Stomach (tissue), 9 donors: ENCODE results near the gene PLTP. TPM values are rescaled to one million over a fixed set of nuclear protein-coding genes. Genes with fewer than 3 reads are reported as not detected.

Source experiments
- DNase-seq, 2 donors: peaks; one replicate each; pipeline versions ENCODE4 v3.0.0 to v3.0.0-alpha.2; 2013 to 2019
- H3K27ac ChIP-seq, 5 donors: fragments of 200-600 bp in 4 of 5; sonication (generic) in 4 of 5; one replicate each; pipeline ENCODE4 v1.5.1; 2013 to 2019; ENCODE audit warnings: mild to moderate bottlenecking in 1 of 5, moderate library complexity in 1 of 5
- H3K27me3 ChIP-seq, 3 donors: fragments of 200-600 bp; sonication (generic); one replicate each; pipeline ENCODE4 v1.5.1; 2017 to 2019; ENCODE audit warnings: mixed run types in 1 of 3
- H3K36me3 ChIP-seq, 4 donors: fragments of 200-600 bp; sonication (generic); 1 replicate in 3 of 4; 2 replicates in 1 of 4; pipeline ENCODE4 v1.5.1; 2016 to 2019
- H3K4me1 ChIP-seq, 4 donors: fragments of 200-600 bp; sonication (generic); one replicate each; pipeline ENCODE4 v1.5.1; 2016 to 2019
- H3K4me3 ChIP-seq, 4 donors: fragments of 200-600 bp; sonication (generic) in 3 of 4; one replicate each; pipeline ENCODE4 v1.5.1; 2016 to 2019; ENCODE audit warnings: mild to moderate bottlenecking in 1 of 4
- H3K9me3 ChIP-seq, 4 donors: fragments of 200-600 bp; sonication (generic); one replicate each; pipeline ENCODE4 v1.5.1; 2016 to 2019
- CTCF ChIP-seq, 7 experiments: fragments of 450-650 bp in 4 of 7; fragments of 200-600 bp in 3 of 7; sonication (generic) in 3 of 7; IDR thresholded peaks; one replicate each; pipeline ENCODE4 v1.5.1; 2016 to 2019; ENCODE audit warnings: antibody characterized with exemption in 7 of 7, control low read depth in 2 of 7, mild to moderate bottlenecking in 1 of 7
- EP300 ChIP-seq: sonication (generic); formaldehyde crosslinking; IDR thresholded peaks from one replicate; pipeline ENCODE4 v1.6.1; 2017; ENCODE audit warnings: antibody characterized with exemption
- POLR2A ChIP-seq, 4 donors: fragments of 450-650 bp; IDR thresholded peaks; one replicate each; pipeline ENCODE4 v1.6.1; 2016; ENCODE audit warnings: antibody characterized with exemption in 4 of 4, control low read depth in 2 of 4, mild to moderate bottlenecking in 1 of 4, moderate library complexity in 1 of 4
- POLR2AphosphoS5 ChIP-seq, 3 donors: sonication (generic); formaldehyde crosslinking; IDR thresholded peaks; one replicate each; pipeline ENCODE4 v1.6.1; 2016; ENCODE audit warnings: antibody characterized with exemption in 3 of 3
- WGBS, 5 donors: extraction: QIAGEN DNeasy Blood & Tissue Kit in 3 of 5; methylation state at CpG; one replicate each; pipeline versions ENCODE4 v1.1.5 to v1.1.7; 2013 to 2018; 5-methylcytosine and 5-hydroxymethylcytosine counted together
- intact Hi-C: fragments of 100-400 bp; cut with DNase I; formaldehyde crosslinking; loops from one replicate; pipeline ENCODE4 v1.15.1; 2023; ENCODE audit warnings: low total_unique reads
- polyA plus RNA-seq, 3 donors: library from polyadenylated mRNA; stranded (reverse); fragments of 200-250 nt; gene quantifications; one replicate each; pipeline ENCODE4 v1.2.3, GENCODE V29; 2013
- total RNA-seq, 5 donors: library from RNA; depleted of rRNA; stranded (reverse); fragments of >200 nt; gene quantifications; one replicate each; pipeline versions ENCODE4 v1.1.0 to v1.2.3, GENCODE V29; 2014 to 2016
- donor health status: healthy with polysubstance abuse.
- donor health status: Bipolar disorder and iron deficiency.
- donor health status: healthy.

The PLTP gene
- total and polyA plus RNA-seq, 8 donors, result 22.0 to 313 (median 55.9) TPM

- H3K4me3 ChIP-seq, result no peak overlapping the region
- no peak overlapping the region for H3K27ac ChIP-seq
- DNase-seq, result no peak
- no peaks in the 10 kb centered on the region for H3K27me3 ChIP-seq
- WGBS, 5 donors, result 71 to 89% (median 84%) methylated on average over 3 to 7 of the region's 7 CpGs
- intact Hi-C loops, result no loop called here
- peaks cover 0 to 27% (median 16%) of the 10 kb centered on the region in 4 donors for H3K4me1 ChIP-seq
- H3K36me3 ChIP-seq, result peaks cover 89 to 100% (median 100%) of the 10 kb centered on the region in 4 donors
- TF ChIP-seq CTCF (IDR thresholded peaks at IDR 0.05) (no peak), POLR2AphosphoS5 (IDR thresholded peaks at IDR 0.05) (no peak), POLR2A (IDR thresholded peaks at IDR 0.05) (no peak), EP300 (no peak)
- H3K9me3 ChIP-seq, result no peaks in the 10 kb centered on the region
Measured at GRCh38 chr20:45948261-45948733, 36.3 kb upstream of the PLTP start.

- H3K4me3 ChIP-seq, result no peak overlapping the region
- peak overlapping the region in 3 of 5 donors; percentile 56 to 80 (median 69) for H3K27ac ChIP-seq
- no peaks in the 10 kb centered on the region for H3K9me3 ChIP-seq
- peaks cover 0 to 27% (median 16%) of the 10 kb centered on the region in 4 donors for H3K4me1 ChIP-seq
- H3K36me3 ChIP-seq, result peaks cover 89 to 100% (median 100%) of the 10 kb centered on the region in 4 donors
- TF ChIP-seq POLR2A (IDR thresholded peaks at IDR 0.05), result no peak
- 82 to 97% (median 86%) methylated on average over 5 to 29 of the region's 29 CpGs for WGBS, 5 donors
- intact Hi-C loops, result no loop called here
- no peak for DNase-seq
- no peaks in the 10 kb centered on the region for H3K27me3 ChIP-seq
Measured at GRCh38 chr20:45947110-45947866, 35.3 kb upstream of the PLTP start.

GRCh38 chr20:45946149-45946970 lies 34.4 kb upstream of the PLTP start:
- H3K4me1 ChIP-seq, result peaks cover 0 to 27% (median 16%) of the 10 kb centered on the region in 4 donors
- WGBS, 5 donors, result 63 to 83% (median 78%) methylated on average over 4 to 20 of the region's 20 CpGs
- H3K4me3 ChIP-seq, result no peak overlapping the region
- no peaks in the 10 kb centered on the region for H3K27me3 ChIP-seq
- peak in 2 of 3 donors; percentile 3 to 54 for TF ChIP-seq POLR2AphosphoS5 (IDR thresholded peaks at IDR 0.05)
- no peak for TF ChIP-seq EP300
- no peak for TF ChIP-seq POLR2A (IDR thresholded peaks at IDR 0.05)
- H3K36me3 ChIP-seq, result peaks cover 85 to 100% (median 100%) of the 10 kb centered on the region in 4 donors
- intact Hi-C loops, result no loop called here
- no peaks in the 10 kb centered on the region for H3K9me3 ChIP-seq
- peak in 1 of 2 donors; percentile 51 for DNase-seq
- peak overlapping the region in 4 of 5 donors; percentile 35 to 80 (median 62) for H3K27ac ChIP-seq

- H3K27ac ChIP-seq, result peak overlapping the region in 4 of 5 donors; percentile 35 to 80 (median 62)
- H3K9me3 ChIP-seq, result no peaks in the 10 kb centered on the region
- peaks cover 0 to 27% (median 16%) of the 10 kb centered on the region in 4 donors for H3K4me1 ChIP-seq
- peaks cover 91 to 100% (median 100%) of the 10 kb centered on the region in 4 donors for H3K36me3 ChIP-seq
- H3K27me3 ChIP-seq, result no peaks in the 10 kb centered on the region
- no peak overlapping the region for H3K4me3 ChIP-seq
- TF ChIP-seq EP300 (no peak), POLR2AphosphoS5 (IDR thresholded peaks at IDR 0.05) (no peak), CTCF (IDR thresholded peaks at IDR 0.05) (no peak), POLR2A (IDR thresholded peaks at IDR 0.05) (no peak)
- 76 to 88% (median 81%) methylated on average over 10 to 13 of the region's 13 CpGs for WGBS, 5 donors
- no peak for DNase-seq
- intact Hi-C loops, result no loop called here
Measured at GRCh38 chr20:45945678-45946148, 33.8 kb upstream of the PLTP start.
